OCI-LY3 (cell line): ENCODE data around the gene ABCC10.

ENCODE experiments used
- H2AFZ ChIP-seq: fragments of 200-600, 300-600 bp; shearing (Covaris generic); 2 replicates; pipeline ENCODE4 v1.6.0; 2014; ENCODE audit warnings: antibody characterized with exemption, low read depth, low read length
- H3K27ac ChIP-seq: fragments of 200-600, 300-600 bp; sonication (generic); 2 replicates; pipeline ENCODE4 v1.5.1; 2014; ENCODE audit warnings: mild to moderate bottlenecking, low read length, moderate library complexity, mixed read lengths
- H3K27me3 ChIP-seq: fragments of 200-600, 300-600 bp; sonication (generic); 2 replicates; pipeline ENCODE4 v1.6.1; 2014; ENCODE audit warnings: low read depth, low read length, mixed read lengths
- H3K36me3 ChIP-seq: fragments of 200-600, 300-600 bp; sonication (generic); replicated peaks from 2 replicates; pipeline ENCODE3; 2014; ENCODE audit warnings: low read depth, low read length, mixed read lengths
- H3K4me1 ChIP-seq: fragments of 300-600, 200-600 bp; sonication (generic); 2 replicates; pipeline ENCODE4 v1.6.1; 2014; ENCODE audit warnings: low read length, mixed read lengths
- H3K4me2 ChIP-seq: fragments of 200-600, 300-600 bp; sonication (generic); 2 replicates; pipeline ENCODE4 v1.6.1; 2014; ENCODE audit warnings: low read length, mixed read lengths
- H3K4me3 ChIP-seq: fragments of 300-600, 200-600 bp; sonication (generic); 2 replicates; pipeline ENCODE4 v1.5.1; 2014; ENCODE audit warnings: antibody characterized with exemption, mild to moderate bottlenecking, low read length, moderate library complexity
- H3K79me2 ChIP-seq: fragments of 300-600, 200-600 bp; shearing (Covaris generic); 2 replicates; pipeline ENCODE4 v1.6.1; 2014; ENCODE audit warnings: mild to moderate bottlenecking, low read length, mixed read lengths
- H3K9ac ChIP-seq: fragments of 300-600, 200-600 bp; shearing (Covaris generic); 2 replicates; pipeline ENCODE4 v1.6.0; 2014; ENCODE audit warnings: mild to moderate bottlenecking, low read length, moderate library complexity
- H3K9me3 ChIP-seq: fragments of 200-600, 300-600 bp; shearing (Covaris generic); 2 replicates; pipeline ENCODE4 v1.6.1; 2014; ENCODE audit warnings: low read length, mixed read lengths; ENCODE audit not compliant: insufficient read depth
- H4K20me1 ChIP-seq: fragments of 200-600, 300-600 bp; sonication (generic); 2 replicates; pipeline ENCODE4 v1.6.1; 2016; ENCODE audit warnings: low read length, mixed read lengths; ENCODE audit not compliant: insufficient read depth
- CTCF ChIP-seq: fragments of 200-600, 300-600 bp; sonication (generic); IDR thresholded peaks from 2 replicates; pipeline ENCODE4 v1.5.1; 2014; ENCODE audit warnings: antibody characterized with exemption, low read length, low read depth
- EZH2phosphoT487 ChIP-seq: fragments of 200-600 bp; shearing (Covaris generic); IDR thresholded peaks from 2 replicates; pipeline ENCODE4 v1.6.1; 2018; ENCODE audit warnings: antibody characterized with exemption, mixed run types, low read depth

ABCC10 gene

GRCh38 chr6:43434001-43434840 is 6.9 kb downstream of the ABCC10 start:
- H3K4me3 ChIP-seq: no peak overlapping the region
- H3K9me3 ChIP-seq: no peaks in the 10 kb centered on the region
- H4K20me1 ChIP-seq: no peaks in the 10 kb centered on the region
- H3K36me3 ChIP-seq: peaks cover 49% of the 10 kb centered on the region
- no peak overlapping the region for H3K4me2 ChIP-seq
- H3K4me1 ChIP-seq: no peaks in the 10 kb centered on the region
- peaks cover 7% of the 10 kb centered on the region; the same call in 1 of the 2 replicates for H3K79me2 ChIP-seq
- H3K27me3 ChIP-seq: no peaks in the 10 kb centered on the region
- H3K27ac ChIP-seq: no peak overlapping the region
- TF ChIP-seq EZH2phosphoT487: no peak
- TF ChIP-seq CTCF: no peak
- no peak overlapping the region for H3K9ac ChIP-seq
- H2AFZ ChIP-seq: no peak overlapping the region

GRCh38 chr6:43434943-43435342 is 7.6 kb downstream of the ABCC10 start:
- Histone ChIP-seq H3K27ac (no peak overlapping the region), H3K9ac (no peak overlapping the region), H3K36me3 (peaks cover 49% of the 10 kb centered on the region), H3K79me2 (peaks cover 3% of the 10 kb centered on the region; the same call in 1 of the 2 replicates), H3K4me3 (no peak overlapping the region), H2AFZ (no peak overlapping the region), H3K27me3 (no peaks in the 10 kb centered on the region), H3K4me2 (no peak overlapping the region), H3K4me1 (no peaks in the 10 kb centered on the region), H4K20me1 (no peaks in the 10 kb centered on the region), H3K9me3 (no peaks in the 10 kb centered on the region)
- TF ChIP-seq EZH2phosphoT487: no peak
- TF ChIP-seq CTCF: no peak

- no peaks in the 10 kb centered on the region for H3K9me3 ChIP-seq
- no peaks in the 10 kb centered on the region for H4K20me1 ChIP-seq
- H3K4me2 ChIP-seq: no peak overlapping the region
- H2AFZ ChIP-seq: no peak overlapping the region
- H3K4me3 ChIP-seq: no peak overlapping the region
- H3K79me2 ChIP-seq: peaks cover 3% of the 10 kb centered on the region; the same call in 1 of the 2 replicates
- H3K36me3 ChIP-seq: peaks cover 49% of the 10 kb centered on the region
- TF ChIP-seq CTCF (no peak), EZH2phosphoT487 (no peak)
- no peak overlapping the region for H3K9ac ChIP-seq
- H3K27me3 ChIP-seq: no peaks in the 10 kb centered on the region
- no peak overlapping the region for H3K27ac ChIP-seq
- no peaks in the 10 kb centered on the region for H3K4me1 ChIP-seq
These were observed 8.5 kb downstream of the ABCC10 start for GRCh38 chr6:43435682-43436437.
